GM19463 (cell line): ENCODE measurements around the gene BCL2L14.
"Not testable (repeated sequence)": the region's sequence is repeated elsewhere in the genome, so short reads cannot be mapped to it uniquely, and the experiment has no call there.

Source experiments
- ATAC-seq: cut with Tn5 transposase; IDR thresholded peaks from one replicate; pipeline ENCODE4 v1.9.1; 2021; ENCODE audit warnings: mild to moderate bottlenecking, moderate library complexity; ENCODE audit not compliant: unreplicated experiment

Gene BCL2L14

DNA sequence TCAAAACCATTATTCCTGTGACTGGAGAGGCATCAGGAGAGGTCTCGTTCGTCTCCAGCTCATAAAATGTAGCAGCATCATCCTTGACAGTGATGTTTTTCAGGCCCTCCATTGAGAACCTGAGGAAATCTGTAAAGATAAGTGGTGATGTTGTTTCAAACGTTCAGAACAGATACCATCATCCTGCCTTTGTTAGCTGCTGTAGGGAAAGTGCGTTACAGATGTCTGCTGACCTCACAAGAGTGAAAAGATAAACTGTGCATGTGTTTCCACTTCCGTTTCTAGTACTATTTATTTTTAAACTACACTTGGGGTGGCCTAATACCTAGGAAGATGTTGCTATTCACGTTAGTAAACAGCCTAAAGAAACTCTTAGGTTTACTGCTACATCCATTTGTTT lies 28.4 kb downstream of the BCL2L14 start:
- ATAC-seq, result no peak

DNA sequence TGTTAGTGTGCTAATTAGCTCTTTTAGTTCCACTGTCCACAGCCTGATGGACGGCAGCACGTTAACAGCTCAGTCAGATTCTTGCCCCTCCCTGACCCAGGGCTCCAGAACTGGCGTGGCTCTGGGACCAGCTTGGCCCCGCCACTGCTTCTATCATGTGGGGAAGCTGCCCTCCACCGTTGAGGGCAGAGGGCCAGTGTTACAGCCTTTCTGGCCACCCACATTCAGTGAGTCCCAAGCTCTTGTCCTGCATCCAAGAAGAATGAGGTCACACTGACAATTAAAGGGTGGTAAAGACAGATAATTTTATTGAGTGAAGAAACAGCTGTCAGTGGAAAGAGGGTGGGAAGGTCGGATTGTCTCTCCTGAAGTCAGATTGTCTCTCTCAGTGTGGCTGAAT lies 36.9 kb downstream of the BCL2L14 start:
- no peak for ATAC-seq

DNA sequence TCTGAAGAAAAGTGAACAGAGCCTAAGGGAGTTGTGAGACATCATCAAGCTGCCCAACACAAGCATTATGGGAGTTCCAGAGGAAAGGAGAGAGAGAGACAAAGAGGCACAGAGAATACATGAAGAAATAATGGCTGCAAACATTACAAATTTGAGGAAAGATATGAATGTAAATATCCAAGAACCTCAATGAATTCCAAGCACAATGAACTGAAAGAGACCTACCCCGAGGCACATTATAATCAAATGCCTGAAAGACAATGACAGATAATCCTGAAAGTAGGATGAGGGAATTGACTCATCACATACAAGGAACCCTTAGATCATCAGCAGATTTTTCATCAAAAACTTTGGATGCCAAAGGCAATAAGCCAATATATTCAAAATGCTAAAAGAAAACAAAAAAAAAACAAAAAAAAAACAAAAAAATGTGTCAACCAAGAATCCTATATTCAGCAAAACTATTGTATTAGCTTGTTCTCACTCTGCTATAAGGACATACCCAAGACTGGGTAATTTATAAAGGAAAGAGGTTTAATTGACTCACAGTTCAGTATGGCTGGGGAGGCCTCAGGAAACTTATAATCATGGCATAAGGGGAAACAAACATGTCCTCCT lies 37.8 kb downstream of the BCL2L14 start:
- no peak for ATAC-seq

GRCh38 chr12:12110923-12111555 lies 40.3 kb downstream of the BCL2L14 start:
- ATAC-seq, result not testable (repeated sequence)

DNA sequence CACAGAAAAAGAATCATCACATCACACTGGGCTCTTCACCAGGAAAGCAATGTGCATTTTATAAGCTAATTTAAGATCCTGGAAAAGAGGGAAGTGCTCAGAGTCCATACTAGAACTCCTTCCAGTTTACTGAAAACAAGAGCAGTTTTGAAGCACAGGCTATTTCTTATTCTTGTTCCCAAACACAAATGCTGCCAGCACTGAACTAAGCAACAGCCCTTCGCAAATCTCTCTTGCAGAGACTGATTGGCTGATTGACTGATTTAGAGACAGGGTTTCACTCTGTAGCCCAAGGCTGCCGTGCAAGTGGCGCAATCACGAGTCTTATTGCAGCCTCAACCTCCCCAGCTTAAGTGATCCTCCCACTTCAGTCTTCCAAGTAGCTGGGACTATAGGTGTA lies 44.8 kb downstream of the BCL2L14 start:
- ATAC-seq, result no peak

GRCh38 chr12:12116677-12117076 lies 45.9 kb downstream of the BCL2L14 start:
- ATAC-seq, result no peak

DNA sequence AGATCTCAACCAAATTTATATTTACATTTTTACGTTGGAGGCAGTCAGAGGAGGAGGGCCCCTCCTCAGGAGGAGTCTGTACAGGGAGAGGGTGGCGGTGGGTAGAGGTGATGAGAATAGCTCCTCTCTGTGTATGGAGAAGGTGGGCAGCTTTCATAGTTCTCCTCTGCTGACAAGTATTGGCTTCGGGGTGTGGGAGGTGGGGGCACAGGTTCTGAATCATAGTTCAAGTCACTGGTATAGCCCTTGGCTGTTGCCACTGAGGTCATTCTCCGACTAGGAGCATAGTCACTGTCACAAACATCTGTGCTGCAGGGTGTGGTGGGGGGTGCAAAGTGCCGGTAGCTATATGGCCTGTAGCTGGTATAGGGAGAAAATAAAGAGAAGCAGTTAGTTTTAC lies 50.3 kb downstream of the BCL2L14 start:
- ATAC-seq, result no peak

DNA sequence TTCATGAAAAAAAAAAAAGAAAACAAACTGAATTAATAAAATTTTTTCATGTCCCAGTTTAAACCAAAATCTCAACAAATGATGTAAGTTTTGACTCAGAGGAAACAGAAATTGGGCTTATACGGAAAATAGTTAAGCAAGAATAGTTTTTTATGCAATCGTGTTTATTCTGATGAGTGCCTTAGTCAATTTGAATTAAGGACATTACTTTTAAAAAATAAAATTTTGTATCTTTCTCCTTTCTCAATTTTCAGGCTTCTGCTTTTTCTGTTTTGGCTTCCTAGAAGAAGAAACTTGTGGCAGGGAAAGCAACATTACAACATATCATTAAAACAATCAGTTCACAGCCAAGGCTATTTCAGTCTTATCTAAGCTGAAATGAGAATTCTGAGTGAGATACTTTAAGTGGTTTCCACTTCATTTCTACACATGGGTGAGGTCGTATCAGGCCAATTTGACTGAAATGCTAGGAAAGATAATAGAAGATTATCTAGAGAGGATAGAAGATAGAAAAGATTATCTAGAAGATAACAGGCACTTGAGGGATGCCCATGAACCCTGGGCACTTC lies 52.4 kb downstream of the BCL2L14 start:
- no peak for ATAC-seq

DNA sequence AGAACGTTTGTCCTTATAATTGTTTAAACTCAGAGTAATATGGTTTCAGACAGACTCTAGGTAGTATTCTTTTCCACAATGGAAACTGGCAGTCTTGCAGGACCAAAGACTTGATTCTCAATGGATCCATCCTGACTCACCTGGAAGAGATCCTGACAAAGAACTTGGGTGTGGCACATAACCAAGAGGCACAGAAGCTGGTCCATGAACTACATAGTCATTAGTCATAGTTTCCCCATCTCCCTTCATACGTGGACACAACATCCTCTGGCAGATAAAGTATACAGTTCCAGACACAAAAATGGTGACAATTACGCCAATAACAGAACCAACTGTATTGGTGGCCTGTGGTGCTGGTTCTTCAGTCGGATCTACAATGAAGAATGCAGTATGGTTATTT lies 55.8 kb downstream of the BCL2L14 start:
- ATAC-seq, result no peak

GRCh38 chr12:12127304-12127703 lies 56.6 kb downstream of the BCL2L14 start:
- no peak for ATAC-seq

DNA sequence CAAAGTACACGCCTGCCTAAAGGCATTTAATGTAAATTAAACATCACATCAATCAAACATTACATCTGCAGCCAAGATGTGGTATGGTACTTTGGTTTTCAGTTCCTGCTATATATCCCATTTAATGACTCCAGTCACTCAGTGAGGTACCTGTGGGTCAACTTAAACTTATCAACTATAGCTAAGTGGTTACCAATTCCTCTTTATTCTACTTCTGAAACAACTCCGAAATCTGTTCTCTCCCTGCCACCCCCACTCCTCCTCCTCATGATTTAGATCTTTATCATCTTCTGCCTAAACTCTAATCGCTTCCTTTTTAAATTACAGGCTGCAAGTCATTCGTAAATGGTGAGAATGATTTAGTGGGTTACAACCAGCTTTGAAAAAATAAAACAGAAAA lies 57.9 kb downstream of the BCL2L14 start:
- no peak for ATAC-seq

DNA sequence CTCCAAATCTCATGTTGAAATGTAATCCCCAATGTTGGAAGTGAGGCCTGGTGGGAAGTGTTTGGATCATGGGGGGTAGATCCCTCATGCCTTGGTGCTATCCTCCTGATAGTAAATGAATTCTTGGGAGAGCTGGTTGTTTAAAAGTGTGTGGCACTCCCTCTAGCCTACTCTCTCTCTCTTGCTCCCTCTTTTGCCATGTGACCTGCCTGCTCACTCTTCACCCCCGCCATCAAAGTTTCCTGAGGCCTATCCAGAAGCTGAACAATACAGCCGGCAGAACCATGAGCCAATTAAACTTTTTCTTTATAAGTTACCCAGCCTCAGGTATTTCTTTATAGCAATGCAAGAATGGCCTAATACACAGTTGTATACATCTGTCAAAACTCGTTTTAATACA lies 62.5 kb downstream of the BCL2L14 start:
- ATAC-seq, result no peak

DNA sequence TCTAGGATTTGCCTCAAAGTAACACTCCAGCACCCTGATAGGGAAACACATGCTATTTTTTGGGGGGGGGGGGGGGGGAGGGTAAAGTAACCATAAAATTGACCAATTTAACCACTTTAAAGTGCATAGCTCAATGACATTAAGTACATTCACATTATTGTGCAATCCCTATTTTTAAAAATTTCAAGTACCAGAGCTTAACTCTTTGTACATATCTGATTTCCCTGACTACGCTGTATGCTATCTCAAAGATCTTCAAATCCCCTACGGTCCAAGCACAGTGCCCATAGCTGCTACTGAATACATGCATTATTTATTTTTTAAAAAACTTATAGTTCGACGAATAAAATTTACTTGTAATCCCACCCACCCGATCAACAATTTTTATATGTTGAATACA lies 63.0 kb downstream of the BCL2L14 start:
- no peak for ATAC-seq

DNA sequence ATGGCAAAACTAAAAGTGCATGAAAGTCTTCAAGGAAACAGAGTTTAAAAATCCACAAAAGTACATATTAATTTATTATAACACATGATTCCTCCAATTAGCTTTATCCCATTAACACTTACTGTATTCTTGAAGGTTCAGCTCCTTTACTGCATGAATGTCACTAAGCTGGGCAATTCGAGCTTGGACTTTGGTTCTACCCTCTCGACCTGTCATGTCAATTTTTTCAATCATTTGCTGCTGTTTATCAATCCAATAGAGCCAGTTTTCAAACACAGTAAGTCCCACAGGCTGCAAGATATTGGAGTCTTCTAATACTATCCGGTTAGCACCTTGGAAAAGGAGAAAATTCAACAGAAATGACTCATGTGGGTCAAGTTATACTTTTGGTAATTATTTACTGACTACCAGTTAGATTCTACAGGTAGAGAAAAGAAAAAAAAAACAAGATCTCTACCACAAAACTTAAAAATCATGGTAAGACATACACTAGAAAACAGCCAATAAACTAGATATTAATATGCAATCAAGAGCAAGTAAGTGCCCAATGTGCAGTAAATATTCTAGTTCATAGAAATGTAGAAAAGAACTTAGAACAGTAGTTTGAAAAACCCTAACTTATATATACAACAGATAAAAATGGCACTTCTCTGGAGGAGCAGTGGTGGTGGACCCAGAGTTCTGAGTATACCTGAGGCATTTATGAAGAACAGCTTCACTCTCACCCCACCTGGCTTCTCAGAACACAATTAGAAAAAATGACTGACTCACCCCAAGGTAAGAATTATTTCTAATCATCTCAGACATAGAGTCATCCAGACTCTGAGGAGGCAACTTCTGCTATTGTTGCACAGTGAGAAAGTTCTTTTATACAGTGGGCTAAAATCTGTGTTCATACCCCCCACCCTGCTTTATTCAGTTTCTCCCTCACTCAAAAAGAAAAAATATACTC lies 67.7 kb downstream of the BCL2L14 start:
- ATAC-seq, result no peak

GRCh38 chr12:12141000-12141399 lies 70.3 kb downstream of the BCL2L14 start:
- no peak for ATAC-seq

DNA sequence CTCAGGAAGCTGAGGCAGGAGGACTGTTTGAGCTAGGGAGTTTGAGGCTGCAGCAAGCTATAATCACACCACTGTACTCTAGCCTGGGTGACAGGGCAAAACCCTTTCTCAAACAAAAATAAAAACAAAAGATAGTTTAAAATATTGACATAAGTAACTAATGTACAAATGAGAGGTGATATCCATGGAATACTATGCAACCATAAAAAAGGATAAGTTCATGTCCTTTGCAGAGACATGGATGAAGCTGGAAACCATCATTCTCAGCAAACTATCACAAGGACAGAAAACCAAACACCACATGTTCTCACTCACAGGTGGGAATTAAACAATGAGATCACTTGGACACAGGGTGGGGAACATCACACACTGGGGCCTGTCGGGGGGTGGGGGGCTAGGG lies 73.8 kb downstream of the BCL2L14 start:
- ATAC-seq, result not testable (repeated sequence)

- no peak for ATAC-seq
Measured at GRCh38 chr12:12147111-12147510, 76.4 kb downstream of the BCL2L14 start.
